Measurements from ENCODE around the gene KCTD7.

GRCh38 chr7:66693331-66693730, 64.7 kb downstream of the KCTD7 start:
- TF ChIP-seq, protein P1, sequence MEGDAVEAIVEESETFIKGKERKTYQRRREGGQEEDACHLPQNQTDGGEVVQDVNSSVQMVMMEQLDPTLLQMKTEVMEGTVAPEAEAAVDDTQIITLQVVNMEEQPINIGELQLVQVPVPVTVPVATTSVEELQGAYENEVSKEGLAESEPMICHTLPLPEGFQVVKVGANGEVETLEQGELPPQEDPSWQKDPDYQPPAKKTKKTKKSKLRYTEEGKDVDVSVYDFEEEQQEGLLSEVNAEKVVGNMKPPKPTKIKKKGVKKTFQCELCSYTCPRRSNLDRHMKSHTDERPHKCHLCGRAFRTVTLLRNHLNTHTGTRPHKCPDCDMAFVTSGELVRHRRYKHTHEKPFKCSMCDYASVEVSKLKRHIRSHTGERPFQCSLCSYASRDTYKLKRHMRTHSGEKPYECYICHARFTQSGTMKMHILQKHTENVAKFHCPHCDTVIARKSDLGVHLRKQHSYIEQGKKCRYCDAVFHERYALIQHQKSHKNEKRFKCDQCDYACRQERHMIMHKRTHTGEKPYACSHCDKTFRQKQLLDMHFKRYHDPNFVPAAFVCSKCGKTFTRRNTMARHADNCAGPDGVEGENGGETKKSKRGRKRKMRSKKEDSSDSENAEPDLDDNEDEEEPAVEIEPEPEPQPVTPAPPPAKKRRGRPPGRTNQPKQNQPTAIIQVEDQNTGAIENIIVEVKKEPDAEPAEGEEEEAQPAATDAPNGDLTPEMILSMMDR (IDR thresholded peaks at IDR 0.05) = no peak
- TF ChIP-seq POLR2A (IDR thresholded peaks at IDR 0.05) (no peak), POLR2AphosphoS5 (IDR thresholded peaks at IDR 0.05) (no peak), EP300 (IDR thresholded peaks at IDR 0.05; ENCODE audit: low read depth) (no peak)

Measured in transverse colon (tissue), 4 donors.